LNCAP (cell line): ENCODE data around the gene SLC35F3.

Source experiments
- CTCF ChIP-seq: fragments of 450-650 bp; IDR thresholded peaks from 2 replicates; pipeline ENCODE4 v1.5.1; 2017; ENCODE audit warnings: mild to moderate bottlenecking

SLC35F3 gene

GRCh38 chr1:234168061-234168724, 263.7 kb downstream of the SLC35F3 start:
- TF ChIP-seq CTCF, result no peak

DNA sequence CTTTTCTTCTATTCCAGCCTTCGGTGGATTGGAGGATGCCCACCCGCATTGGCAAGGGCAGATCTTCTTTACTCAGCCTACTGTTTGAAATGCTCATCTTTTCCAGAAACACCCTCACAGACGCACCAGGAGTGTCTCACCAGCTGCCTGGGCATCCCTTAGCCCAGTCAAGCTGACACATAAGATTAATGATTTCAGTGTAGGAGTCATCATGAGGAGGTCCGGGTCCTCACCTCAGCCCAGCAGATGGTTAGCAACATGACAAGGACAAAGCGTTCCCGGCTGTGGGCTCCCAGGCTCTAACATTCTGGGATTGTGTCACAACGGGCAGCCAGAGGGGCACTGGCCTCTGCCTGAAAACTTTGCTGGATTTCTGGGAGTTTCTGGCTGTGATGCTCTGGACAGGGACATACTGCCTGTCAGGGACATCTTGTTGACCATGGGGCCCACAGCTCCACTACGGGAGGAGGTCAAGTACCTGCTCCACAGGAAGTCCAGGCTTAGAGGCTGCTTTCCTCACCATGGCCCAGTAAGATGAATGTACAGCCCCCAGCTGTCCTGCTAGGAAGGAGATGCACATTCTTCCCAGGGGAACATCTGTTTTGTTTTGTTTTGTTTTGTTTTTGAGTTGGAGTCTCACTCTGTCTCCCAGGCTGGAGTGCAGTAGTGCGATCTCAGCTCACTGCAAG, 264.8 kb downstream of the SLC35F3 start:
- TF ChIP-seq CTCF, result no peak

- no peak for TF ChIP-seq CTCF
Measured at GRCh38 chr1:234170067-234170466, 265.6 kb downstream of the SLC35F3 start.

GRCh38 chr1:234170622-234171021, 266.1 kb downstream of the SLC35F3 start:
- no peak for TF ChIP-seq CTCF

DNA sequence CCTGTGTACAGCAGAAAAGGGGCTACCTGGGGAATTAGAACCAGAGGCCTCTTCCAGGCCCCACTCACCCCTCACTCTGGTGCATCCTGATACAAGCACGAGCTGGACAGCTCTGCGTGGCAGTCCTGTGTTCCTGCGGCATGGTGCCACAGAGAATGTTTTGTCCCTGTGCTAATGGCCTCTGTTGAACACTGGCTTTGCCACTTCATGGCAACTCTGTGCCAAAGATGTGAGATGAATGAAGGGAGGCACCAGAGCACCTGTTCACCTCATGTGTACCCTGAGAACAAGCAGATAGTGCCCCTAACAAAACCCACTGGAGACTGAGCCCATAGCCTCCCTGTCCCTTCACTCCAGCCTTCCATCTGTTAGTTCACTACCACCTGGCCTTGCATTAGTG, 269.5 kb downstream of the SLC35F3 start:
- TF ChIP-seq CTCF, result no peak

DNA sequence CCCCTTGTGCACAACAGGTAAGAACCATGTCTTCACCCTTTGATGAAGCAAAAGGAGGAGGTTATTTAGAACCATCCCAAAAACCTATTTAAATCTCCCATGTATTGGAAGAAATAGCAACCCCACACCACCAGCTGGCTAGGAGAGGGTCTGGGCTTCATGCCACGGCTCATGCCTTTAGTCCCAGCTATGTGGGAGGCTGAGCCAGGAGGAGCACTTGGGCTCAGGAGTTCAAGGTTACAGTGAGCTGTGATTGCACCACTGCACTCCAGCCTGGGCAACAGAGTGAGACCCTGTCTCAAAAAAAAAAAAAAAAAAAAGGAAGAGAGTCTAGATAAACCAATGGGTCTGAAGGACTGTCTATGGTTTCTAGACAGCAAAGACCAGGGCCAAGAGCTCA, 270.9 kb downstream of the SLC35F3 start:
- no peak for TF ChIP-seq CTCF

DNA sequence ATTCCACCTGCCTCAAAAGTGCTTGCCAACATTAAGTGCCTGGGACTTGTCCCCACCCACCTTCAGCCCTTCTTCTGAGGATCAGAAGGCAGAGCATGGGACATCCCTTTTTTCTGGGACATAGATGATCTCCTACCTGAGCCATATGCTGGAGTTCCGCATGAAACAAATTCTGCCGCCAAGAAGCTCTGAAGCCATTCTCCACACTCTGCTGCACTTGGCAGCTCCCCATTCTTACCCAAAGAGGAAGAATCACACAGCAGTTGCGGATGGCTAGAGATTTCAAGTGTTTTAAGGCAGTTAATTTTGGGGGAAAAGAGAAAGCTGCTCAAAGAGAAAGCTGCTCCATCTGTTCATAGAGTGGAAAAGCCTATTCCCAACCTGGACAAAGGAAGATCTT, 271.5 kb downstream of the SLC35F3 start:
- no peak for TF ChIP-seq CTCF
